GM12892 (cell line): Measurements from ENCODE around the gene CDH23.

Experiments used
- POLR2A ChIP-seq: IDR thresholded peaks from 2 replicates; pipeline ENCODE4 v1.6.1; 2011; ENCODE audit warnings: low read depth, low read length, control low read depth
- POLR2AphosphoS5 ChIP-seq: IDR thresholded peaks from 2 replicates; pipeline ENCODE4 v1.6.1; 2011; ENCODE audit warnings: low read depth, low read length, control low read depth

GRCh38 chr10:71478813-71479365 lies 82.2 kb downstream of the CDH23 start:
- TF ChIP-seq POLR2A = no peak
- TF ChIP-seq POLR2AphosphoS5 = no peak
